HG02884 (cell line): ENCODE data around the gene C19orf73.

Source experiments
- ATAC-seq: cut with Tn5 transposase; IDR thresholded peaks from one replicate; pipeline ENCODE4 v1.9.1; 2021; ENCODE audit warnings: mild to moderate bottlenecking, moderate library complexity; ENCODE audit not compliant: unreplicated experiment

The C19orf73 gene

GRCh38 chr19:49118565-49119410 is at the start of gene C19orf73:
Gene C19orf73, minus strand, starts transcription at chr19:49119143. Its CDS starts 121 bp downstream, at chr19:49119022.
- ATAC-seq = peak; percentile 68

- ATAC-seq = no peak
These were observed 49.5 kb upstream of the C19orf73 start for GRCh38 chr19:49168421-49168820.

- no peak for ATAC-seq
These were observed 49.0 kb upstream of the C19orf73 start for GRCh38 chr19:49167857-49168409.

- no peak for ATAC-seq
These were observed 46.9 kb upstream of the C19orf73 start for GRCh38 chr19:49165865-49166301.

- no peak for ATAC-seq
These were observed 46.3 kb upstream of the C19orf73 start for GRCh38 chr19:49165111-49165750.

- ATAC-seq = no peak
These were observed 43.0 kb upstream of the C19orf73 start for GRCh38 chr19:49161987-49162386.

- no peak for ATAC-seq
These were observed 41.7 kb upstream of the C19orf73 start for GRCh38 chr19:49160450-49161189.

- no peak for ATAC-seq
These were observed 38.7 kb upstream of the C19orf73 start, which contains the start of gene TRPM4 for GRCh38 chr19:49157445-49158224. Gene TRPM4, plus strand, starts transcription at chr19:49157792. Its CDS starts 75 bp downstream, at chr19:49157867.

- no peak for ATAC-seq
These were observed 36.9 kb upstream of the C19orf73 start for GRCh38 chr19:49155820-49156346.

- ATAC-seq = no peak
These were observed 36.3 kb upstream of the C19orf73 start, which contains the start of gene HRC for GRCh38 chr19:49155005-49155819. Gene HRC, minus strand, starts transcription at chr19:49155396. Its CDS starts 159 bp downstream, at chr19:49155237.

GRCh38 chr19:49154279-49154678 is 35.3 kb upstream of the C19orf73 start:
- no peak for ATAC-seq

GRCh38 chr19:49153167-49153809 is 34.3 kb upstream of the C19orf73 start:
- no peak for ATAC-seq

- ATAC-seq = no peak
These were observed 33.2 kb upstream of the C19orf73 start for GRCh38 chr19:49152119-49152550.

GRCh38 chr19:49151267-49152118 is 32.5 kb upstream of the C19orf73 start:
- no peak for ATAC-seq

- no peak for ATAC-seq
These were observed 32.0 kb upstream of the C19orf73 start for GRCh38 chr19:49150944-49151243.

- no peak for ATAC-seq
These were observed 31.4 kb upstream of the C19orf73 start for GRCh38 chr19:49150106-49150943.

GRCh38 chr19:49149652-49150105 is 30.7 kb upstream of the C19orf73 start:
- ATAC-seq = no peak
